ENCODE results near the gene CDH4.

GRCh38 chr20:61330441-61330840 is 78.4 kb downstream of the CDH4 start:
- TF ChIP-seq POLR2A (IDR thresholded peaks at IDR 0.05), result no peak
- TF ChIP-seq EP300 (IDR thresholded peaks at IDR 0.05), result no peak
- no peak for TF ChIP-seq POLR2AphosphoS5 (IDR thresholded peaks at IDR 0.05)
- TF ChIP-seq CTCF (IDR thresholded peaks at IDR 0.05), result no peak

Data from sigmoid colon (tissue), 4 donors.